HepG2 (cell line): ENCODE measurements around the gene PTPA. TPM values are rescaled to one million over a fixed set of nuclear protein-coding genes. Genes with fewer than 3 reads are reported as not detected.

Source experiments
- AGO1 ChIP-seq: fragments of 200-400 bp; formaldehyde crosslinking; IDR thresholded peaks from 2 replicates; pipeline ENCODE4 v1.6.1; 2017; ENCODE audit warnings: mild to moderate bottlenecking, low read depth, low read length, moderate library complexity; ENCODE audit not compliant: poor library complexity, severe bottlenecking
- ATF3 ChIP-seq: sonication (generic); formaldehyde crosslinking; IDR thresholded peaks from 2 replicates; pipeline ENCODE4 v1.4.0; 2020; ENCODE audit warnings: missing genetic modification reagents
- CEBPB ChIP-seq: IDR thresholded peaks from 2 replicates; pipeline ENCODE4 v1.6.1; 2011; ENCODE audit warnings: low read depth, low read length, improper control_type of control experiment, borderline replicate concordance
- CEBPG ChIP-seq: IDR thresholded peaks from 2 replicates; pipeline ENCODE4 v1.6.1; 2016
- GZF1 ChIP-seq: sonication (generic); formaldehyde crosslinking; IDR thresholded peaks from 2 replicates; pipeline ENCODE4 v1.5.1; 2020; ENCODE audit warnings: mild to moderate bottlenecking, missing genetic modification reagents
- IRX3 ChIP-seq: sonication (generic); formaldehyde crosslinking; IDR thresholded peaks from 2 replicates; pipeline ENCODE4 v1.8.1; 2023; ENCODE audit warnings: mild to moderate bottlenecking, low read depth, missing genetic modification reagents, borderline replicate concordance
- MED1 ChIP-seq: sonication (generic); formaldehyde crosslinking; IDR thresholded peaks from 2 replicates; pipeline ENCODE4 v1.4.0; 2020; ENCODE audit warnings: missing genetic modification reagents
- MXD4 ChIP-seq: IDR thresholded peaks from 2 replicates; pipeline ENCODE4 v1.6.1; 2016; ENCODE audit warnings: mild to moderate bottlenecking, missing biosample characterization, missing genetic modification reagents
- NFIC ChIP-seq: IDR thresholded peaks from 2 replicates; pipeline ENCODE4 v1.6.1; 2012; ENCODE audit warnings: mild to moderate bottlenecking, low read length, inconsistent platforms
- PPARG ChIP-seq: conservative IDR thresholded peaks from 2 replicates; pipeline ENCODE4 v1.6.1; 2016; ENCODE audit warnings: missing biosample characterization, missing genetic modification reagents
- PRPF4 ChIP-seq: fragments of 200-400 bp; formaldehyde crosslinking; IDR thresholded peaks from 2 replicates; pipeline ENCODE4 v1.6.1; 2016; ENCODE audit warnings: low read length, low read depth; ENCODE audit not compliant: poor library complexity, severe bottlenecking
- RARG ChIP-seq: sonication (generic); formaldehyde crosslinking; IDR thresholded peaks from 2 replicates; pipeline ENCODE4 v1.4.0; 2020; ENCODE audit warnings: low read depth, mild to moderate bottlenecking, missing genetic modification reagents
- SALL2 ChIP-seq: sonication (generic); formaldehyde crosslinking; IDR thresholded peaks from 2 replicates; pipeline ENCODE4 v1.8.1; 2023; ENCODE audit warnings: mild to moderate bottlenecking, missing genetic modification reagents, inconsistent platforms
- SMC3 ChIP-seq: IDR thresholded peaks from 2 replicates; pipeline ENCODE4 v1.6.1; 2011; ENCODE audit warnings: low read length, improper control_type of control experiment
- TERF1 ChIP-seq: sonication (generic); formaldehyde crosslinking; IDR thresholded peaks from 2 replicates; pipeline ENCODE4 v1.8.0; 2022; ENCODE audit warnings: mild to moderate bottlenecking, missing genetic modification reagents, moderate library complexity
- ZBED4 ChIP-seq: sonication (generic); formaldehyde crosslinking; IDR thresholded peaks from 2 replicates; pipeline ENCODE4 v1.4.0; 2020; ENCODE audit warnings: missing genetic modification reagents, borderline replicate concordance
- ZFP1 ChIP-seq: IDR thresholded peaks from 2 replicates; pipeline ENCODE4 v1.6.1; 2016
- ZNF160 ChIP-seq: sonication (generic); formaldehyde crosslinking; IDR thresholded peaks from 2 replicates; pipeline ENCODE4 v1.8.0; 2022; ENCODE audit warnings: mild to moderate bottlenecking, inconsistent platforms, missing genetic modification reagents
- ZNF331 ChIP-seq: sonication (generic); formaldehyde crosslinking; IDR thresholded peaks from 2 replicates; pipeline ENCODE4 v1.4.0; 2020; ENCODE audit warnings: missing genetic modification reagents
- ZNF335 ChIP-seq: sonication (generic); formaldehyde crosslinking; IDR thresholded peaks from 2 replicates; pipeline ENCODE4 v1.4.0; 2020; ENCODE audit warnings: missing genetic modification reagents
- ZNF550 ChIP-seq: sonication (generic); formaldehyde crosslinking; IDR thresholded peaks from 2 replicates; pipeline ENCODE4 v1.4.0; 2020; ENCODE audit warnings: mild to moderate bottlenecking, missing genetic modification reagents, borderline replicate concordance
- ZNF644 ChIP-seq: IDR thresholded peaks from 2 replicates; pipeline ENCODE4 v1.6.1; 2016; ENCODE audit warnings: low read depth
- ZNF782 ChIP-seq: sonication (generic); formaldehyde crosslinking; IDR thresholded peaks from 2 replicates; pipeline ENCODE4 v1.4.0; 2020; ENCODE audit warnings: missing genetic modification reagents, mild to moderate bottlenecking, borderline replicate concordance
- ZSCAN25 ChIP-seq: sonication (generic); formaldehyde crosslinking; IDR thresholded peaks from 2 replicates; pipeline ENCODE4 v1.8.0; 2022; ENCODE audit warnings: mild to moderate bottlenecking, missing genetic modification reagents
- polyA plus RNA-seq, 8 experiments: library from polyadenylated mRNA; depleted of rRNA in 3 of 8; stranded (reverse) in 7 of 8; unstranded in 1 of 8; fragments of >200 nt; fragmentation: Illumina TruSeq in 4 of 8; extraction: Trizol in 4 of 8; gene quantifications; 2 replicates each; pipeline versions ENCODE4 v1.2.1 to v1.2.3, GENCODE V29; 2011 to 2016; ENCODE audit warnings: low read depth in 4 of 8, missing spikeins in 1 of 8, mixed read lengths in 1 of 8; ENCODE audit not compliant: insufficient read depth in 1 of 8
- total RNA-seq, 5 experiments: library from RNA; depleted of rRNA; stranded (reverse); fragments of >200 nt; fragmentation: Illumina TruSeq; extraction: Trizol; gene quantifications; 2 replicates each; pipeline ENCODE4 v1.2.3, GENCODE V29; 2016; ENCODE audit warnings: low read depth in 1 of 5

The PTPA gene
- total and polyA plus RNA-seq, 2 of the 13 experiments (the other 11 are each of a cell fraction or from before 2014, with no cell fraction given): 79.3 to 105 TPM

GRCh38 chr9:129109952-129110739 lies 1.1 kb upstream of the PTPA start (continued):
- peak; percentile 71 for TF ChIP-seq MED1 (CRISPR knock-in tag)
- TF ChIP-seq AGO1: no peak
- TF ChIP-seq ZSCAN25 (CRISPR knock-in tag): peak; percentile 9; the same call in 1 of the 2 replicates
- TF ChIP-seq ZBED4 (CRISPR knock-in tag): peak; percentile 92
- TF ChIP-seq ZNF644 (CRISPR knock-in tag): no peak
- TF ChIP-seq CEBPG (CRISPR knock-in tag): no peak
- TF ChIP-seq ZNF331 (CRISPR knock-in tag): 0 out of 2 replicates have a peak, but pooled peaks have one; percentile 14
- TF ChIP-seq ZNF160 (CRISPR knock-in tag): 0 out of 2 replicates have a peak, but pooled peaks have one; percentile 31
- TF ChIP-seq ZNF550 (CRISPR knock-in tag): no peak
- TF ChIP-seq IRX3: no peak
- TF ChIP-seq ATF3: no peak
- TF ChIP-seq NFIC: no peak
- no peak for TF ChIP-seq ZNF782 (CRISPR knock-in tag)
- TF ChIP-seq CEBPB: no peak
- no peak for TF ChIP-seq SMC3
- TF ChIP-seq GZF1: peak; percentile 20; the same call in 1 of the 2 replicates
- TF ChIP-seq RARG (CRISPR knock-in tag): no peak
- 0 out of 2 replicates have a peak, but pooled peaks have one; percentile 48 for TF ChIP-seq PPARG (CRISPR knock-in tag)
- TF ChIP-seq ZFP1: no peak
- no peak; the same call in 1 of the 2 replicates for TF ChIP-seq SALL2 (CRISPR knock-in tag)
- TF ChIP-seq ZNF335 (CRISPR knock-in tag): no peak
- TF ChIP-seq MXD4 (CRISPR knock-in tag): 0 out of 2 replicates have a peak, but pooled peaks have one; percentile 19
- TF ChIP-seq TERF1: no peak
- TF ChIP-seq PRPF4: no peak
